Measurements from ENCODE around the gene KLC3. TPM values are rescaled to one million over a fixed set of nuclear protein-coding genes. Genes with fewer than 3 reads are reported as not detected.

Gene KLC3
- total and polyA plus RNA-seq, 2 donors (not counting 1 experiment from before 2014, with no cell fraction given), result not detected

DNA sequence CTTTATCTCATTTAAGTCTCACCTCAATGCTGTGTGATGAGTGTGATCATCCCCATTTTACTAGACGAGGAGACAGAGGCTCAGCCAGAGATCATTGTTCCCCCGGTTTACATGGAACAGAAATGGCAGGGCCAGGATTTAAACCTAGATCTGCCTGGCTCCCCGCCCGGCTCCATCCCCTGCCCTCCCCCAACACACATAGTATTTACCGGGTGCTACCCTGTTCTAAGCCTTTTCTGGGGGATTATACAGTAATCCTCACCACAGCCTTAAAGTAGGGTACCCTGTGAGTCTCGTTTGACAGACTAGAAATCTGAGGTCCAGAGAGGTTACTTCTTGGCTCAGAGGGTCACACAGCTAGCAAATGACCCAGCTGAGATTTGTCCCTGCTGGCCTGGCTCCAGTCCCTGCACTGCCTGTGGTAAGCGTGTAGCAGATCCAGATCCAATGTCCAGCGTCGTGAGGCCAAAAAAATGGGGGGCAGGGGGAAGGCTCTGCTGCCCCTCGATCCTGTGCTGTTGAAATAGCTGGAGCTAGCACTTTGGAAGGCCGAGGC lies 3.8 kb upstream of the KLC3 start:
- H3K4me3 ChIP-seq (ENCODE audit: control extremely low read depth in 1 of 5, extremely low read depth in 1 of 5, insufficient read depth in 1 of 5, low read depth in 2 of 5, low read length in 4 of 5), result no peak overlapping the region
- H3K36me3 ChIP-seq (replicated peaks in 1 of 2; ENCODE audit: control extremely low read depth in 1 of 2, control insufficient read depth in 1 of 2, extremely low read depth in 1 of 2, insufficient read depth in 2 of 2, low read length in 1 of 2), result no peaks in the 10 kb centered on the region
- TF ChIP-seq EZH2 (IDR thresholded peaks at IDR 0.05; ENCODE audit: borderline replicate concordance, insufficient read depth, low read depth, low read length, poor library complexity, severe bottlenecking) (no peak), CTCF (IDR thresholded peaks at IDR 0.05) (no peak)
- no peak overlapping the region for H3K27ac ChIP-seq (ENCODE audit: low read length in 2 of 2)
- H3K27me3 Mint-ChIP-seq, result peaks cover 28% of the 10 kb centered on the region
- CTCF ChIA-PET, result interaction anchor here (1.0 kb wide), 1 partner anchor 9 kb away, joined by 4 read pairs; no protein-coding TSS in a partner anchor
- no peaks in the 10 kb centered on the region for H4K20me1 ChIP-seq (ENCODE audit: control insufficient read depth, insufficient read depth, low read length, poor library complexity, severe bottlenecking)
- DNase-seq (no peak), ATAC-seq (ENCODE audit: low read depth) (no peak)
- H3K27me3 ChIP-seq (replicated peaks in 1 of 4; ENCODE audit: control extremely low read depth in 1 of 4, control insufficient read depth in 3 of 4, insufficient read depth in 4 of 4, low read length in 3 of 4), result peaks cover 0 to 28% (median 6%) of the 10 kb centered on the region in 4 experiments
- POLR2A ChIA-PET, result no interaction called here
- 69% methylated on average over 8 of the region's 11 CpGs for WGBS (ENCODE audit: insufficient coverage)
- no peak overlapping the region for H3K9ac ChIP-seq (ENCODE audit: low read length)
- intact Hi-C loops (cut with micrococcal nuclease), result loop anchor here (10.0 kb wide), 1 partner anchor 552 kb away; no protein-coding TSS in a partner anchor
- no peak overlapping the region for H2AFZ ChIP-seq (ENCODE audit: insufficient read depth, low read depth, low read length, poor library complexity, severe bottlenecking)
- H3K9me3 Mint-ChIP-seq (ENCODE audit: insufficient read depth), result no peaks in the 10 kb centered on the region
- H3K79me2 ChIP-seq (ENCODE audit: control insufficient read depth, insufficient read depth, low read length), result no peaks in the 10 kb centered on the region
- peaks cover 11 to 16% of the 10 kb centered on the region in 2 donors for H3K4me1 ChIP-seq (ENCODE audit: control insufficient read depth in 2 of 2, insufficient read depth in 2 of 2, low read length in 2 of 2)
- peaks cover 0 to 10% (median 0%) of the 10 kb centered on the region in 3 donors for H3K9me3 ChIP-seq (ENCODE audit: control extremely low read depth in 1 of 3, control insufficient read depth in 2 of 3, insufficient read depth in 1 of 3, low read length in 2 of 3)
- no peak overlapping the region for H3K27ac Mint-ChIP-seq
- no peak overlapping the region for H3K4me2 ChIP-seq (replicated peaks; ENCODE audit: low read depth, low read length, poor library complexity, severe bottlenecking)
- H3K4me3 Mint-ChIP-seq, result no peak overlapping the region
- peaks cover 6% of the 10 kb centered on the region for H3K4me1 Mint-ChIP-seq

GRCh38 chr19:45339629-45340028 lies 921 bp upstream of the KLC3 start:
- Histone ChIP-seq H3K9me3 (ENCODE audit: control extremely low read depth in 1 of 3, control insufficient read depth in 2 of 3, insufficient read depth in 1 of 3, low read length in 2 of 3) (peaks cover 0 to 10% (median 0%) of the 10 kb centered on the region in 3 donors), H3K9ac (ENCODE audit: low read length) (no peak overlapping the region), H3K4me3 (ENCODE audit: control extremely low read depth in 1 of 5, extremely low read depth in 1 of 5, insufficient read depth in 1 of 5, low read depth in 2 of 5, low read length in 4 of 5) (no peak overlapping the region), H2AFZ (ENCODE audit: insufficient read depth, low read depth, low read length, poor library complexity, severe bottlenecking) (no peak overlapping the region), H4K20me1 (ENCODE audit: control insufficient read depth, insufficient read depth, low read length, poor library complexity, severe bottlenecking) (no peaks in the 10 kb centered on the region), H3K4me1 (ENCODE audit: control insufficient read depth in 2 of 2, insufficient read depth in 2 of 2, low read length in 2 of 2) (peaks cover 11 to 16% of the 10 kb centered on the region in 2 donors), H3K27me3 (replicated peaks in 1 of 4; ENCODE audit: control extremely low read depth in 1 of 4, control insufficient read depth in 3 of 4, insufficient read depth in 4 of 4, low read length in 3 of 4) (peaks cover 0 to 36% (median 6%) of the 10 kb centered on the region in 4 experiments), H3K79me2 (ENCODE audit: control insufficient read depth, insufficient read depth, low read length) (no peaks in the 10 kb centered on the region), H3K27ac (ENCODE audit: low read length in 2 of 2) (no peak overlapping the region), H3K4me2 (replicated peaks; ENCODE audit: low read depth, low read length, poor library complexity, severe bottlenecking) (no peak overlapping the region), H3K36me3 (replicated peaks in 1 of 2; ENCODE audit: control extremely low read depth in 1 of 2, control insufficient read depth in 1 of 2, extremely low read depth in 1 of 2, insufficient read depth in 2 of 2, low read length in 1 of 2) (no peaks in the 10 kb centered on the region)
- no peak overlapping the region for H3K27ac Mint-ChIP-seq
- ATAC-seq (ENCODE audit: low read depth) (no peak), DNase-seq (no peak)
- H3K9me3 Mint-ChIP-seq (ENCODE audit: insufficient read depth), result no peaks in the 10 kb centered on the region
- H3K27me3 Mint-ChIP-seq, result peaks cover 31% of the 10 kb centered on the region
- ChIA-PET POLR2A (no interaction called here), CTCF (interaction anchor here (1.2 to 1.8 kb wide), 3 partner anchors 19 to 556 kb away, joined by 3 to 11 read pairs (median 5); no protein-coding TSS in a partner anchor)
- peaks cover 6% of the 10 kb centered on the region for H3K4me1 Mint-ChIP-seq
- intact Hi-C loops (cut with micrococcal nuclease), result loop anchor here (2.0 to 10.0 kb wide), 2 partner anchors 31 to 555 kb away; partner anchors contain the start of gene ERCC2
- WGBS (ENCODE audit: insufficient coverage), result no CpG with 5 or more reads among the region's 6 CpGs
- no peak for TF ChIP-seq EZH2 (IDR thresholded peaks at IDR 0.05; ENCODE audit: borderline replicate concordance, insufficient read depth, low read depth, low read length, poor library complexity, severe bottlenecking)
- no peak for TF ChIP-seq CTCF (IDR thresholded peaks at IDR 0.05)
- H3K4me3 Mint-ChIP-seq, result no peak overlapping the region

All from B cell (primary cell).